Measurements from ENCODE around the gene KIAA1671.

Gene KIAA1671

DNA sequence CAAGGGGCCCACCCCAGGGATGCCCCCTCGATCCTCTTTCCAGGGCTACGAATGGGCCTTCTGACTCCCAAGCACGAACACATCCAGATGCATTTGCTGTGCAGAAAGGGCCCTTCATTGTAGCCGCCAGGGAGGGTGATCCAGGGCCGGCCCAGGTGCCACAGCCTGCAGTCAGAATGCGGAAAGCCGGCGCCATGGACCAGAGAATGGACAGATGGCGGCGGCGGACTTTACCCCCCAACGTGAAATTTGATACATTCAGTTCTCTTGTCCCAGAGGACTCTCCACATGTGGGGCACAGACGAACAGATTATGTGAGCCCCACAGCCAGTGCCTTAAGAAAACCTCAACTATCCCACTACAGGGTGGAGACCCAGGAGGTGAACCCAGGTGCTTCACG, 87.2 kb downstream of the KIAA1671 start:
- TF ChIP-seq, protein P1, sequence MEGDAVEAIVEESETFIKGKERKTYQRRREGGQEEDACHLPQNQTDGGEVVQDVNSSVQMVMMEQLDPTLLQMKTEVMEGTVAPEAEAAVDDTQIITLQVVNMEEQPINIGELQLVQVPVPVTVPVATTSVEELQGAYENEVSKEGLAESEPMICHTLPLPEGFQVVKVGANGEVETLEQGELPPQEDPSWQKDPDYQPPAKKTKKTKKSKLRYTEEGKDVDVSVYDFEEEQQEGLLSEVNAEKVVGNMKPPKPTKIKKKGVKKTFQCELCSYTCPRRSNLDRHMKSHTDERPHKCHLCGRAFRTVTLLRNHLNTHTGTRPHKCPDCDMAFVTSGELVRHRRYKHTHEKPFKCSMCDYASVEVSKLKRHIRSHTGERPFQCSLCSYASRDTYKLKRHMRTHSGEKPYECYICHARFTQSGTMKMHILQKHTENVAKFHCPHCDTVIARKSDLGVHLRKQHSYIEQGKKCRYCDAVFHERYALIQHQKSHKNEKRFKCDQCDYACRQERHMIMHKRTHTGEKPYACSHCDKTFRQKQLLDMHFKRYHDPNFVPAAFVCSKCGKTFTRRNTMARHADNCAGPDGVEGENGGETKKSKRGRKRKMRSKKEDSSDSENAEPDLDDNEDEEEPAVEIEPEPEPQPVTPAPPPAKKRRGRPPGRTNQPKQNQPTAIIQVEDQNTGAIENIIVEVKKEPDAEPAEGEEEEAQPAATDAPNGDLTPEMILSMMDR (IDR thresholded peaks at IDR 0.05; ENCODE audit: borderline replicate concordance, control extremely low read depth, extremely low read depth, insufficient read depth, missing control alignments) = no peak
- no peak for DNase-seq (ENCODE audit: low spot score)
- in situ Hi-C loops (cut with MboI; ENCODE audit: low sequenced_read_pairs, unreplicated experiment) = loop anchor here (5.0 kb wide), 1 partner anchor 92 kb away; the partner anchor contains the start of gene LHFPL7

DNA sequence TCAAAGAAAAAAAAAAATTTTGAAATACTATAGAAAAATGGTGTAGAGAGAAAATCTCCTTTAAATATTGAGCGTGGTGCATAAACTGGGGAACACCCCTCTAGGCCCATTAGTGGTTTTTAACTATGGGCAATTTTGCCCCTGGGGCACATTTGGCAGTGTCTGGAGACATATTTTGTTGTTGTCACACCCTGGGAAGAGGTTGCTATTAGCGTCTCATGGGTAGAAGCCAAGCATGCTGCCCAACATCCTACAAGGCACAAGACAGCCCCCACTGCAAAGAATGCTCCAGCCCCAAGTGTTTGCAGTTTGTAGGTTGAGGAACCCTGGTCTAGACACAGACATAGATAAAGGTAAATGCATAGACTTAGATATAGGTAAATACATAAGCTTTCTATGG, 92.6 kb downstream of the KIAA1671 start:
- in situ Hi-C loops (cut with MboI; ENCODE audit: low sequenced_read_pairs, unreplicated experiment) = no loop called here
- TF ChIP-seq, protein P1 (IDR thresholded peaks at IDR 0.05; ENCODE audit: borderline replicate concordance, control extremely low read depth, extremely low read depth, insufficient read depth, missing control alignments) = no peak
- no peak for DNase-seq (ENCODE audit: low spot score)

DNA sequence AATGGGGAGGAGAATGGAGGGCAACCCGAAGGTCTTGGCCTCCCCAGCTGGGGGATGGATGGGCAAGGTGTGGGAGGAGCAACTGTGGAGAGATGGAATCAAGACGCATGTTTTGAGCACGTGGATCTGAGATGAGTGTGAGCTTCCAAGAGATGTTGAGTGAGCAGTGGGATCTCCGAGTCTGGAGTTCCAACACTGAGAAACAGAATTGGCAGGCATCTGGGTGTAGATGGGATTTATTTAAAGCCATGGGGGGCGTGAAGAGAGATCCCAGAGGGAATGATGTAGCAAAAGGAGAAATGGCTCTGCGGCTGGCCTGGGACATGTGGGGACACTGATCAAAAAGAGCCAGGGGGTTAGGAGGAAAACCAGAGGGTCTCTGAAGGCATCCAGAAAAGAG, 95.6 kb downstream of the KIAA1671 start:
- DNase-seq (ENCODE audit: low spot score) = no peak
- in situ Hi-C loops (cut with MboI; ENCODE audit: low sequenced_read_pairs, unreplicated experiment) = no loop called here
- TF ChIP-seq, protein P1 (IDR thresholded peaks at IDR 0.05; ENCODE audit: borderline replicate concordance, control extremely low read depth, extremely low read depth, insufficient read depth, missing control alignments) = no peak

DNA sequence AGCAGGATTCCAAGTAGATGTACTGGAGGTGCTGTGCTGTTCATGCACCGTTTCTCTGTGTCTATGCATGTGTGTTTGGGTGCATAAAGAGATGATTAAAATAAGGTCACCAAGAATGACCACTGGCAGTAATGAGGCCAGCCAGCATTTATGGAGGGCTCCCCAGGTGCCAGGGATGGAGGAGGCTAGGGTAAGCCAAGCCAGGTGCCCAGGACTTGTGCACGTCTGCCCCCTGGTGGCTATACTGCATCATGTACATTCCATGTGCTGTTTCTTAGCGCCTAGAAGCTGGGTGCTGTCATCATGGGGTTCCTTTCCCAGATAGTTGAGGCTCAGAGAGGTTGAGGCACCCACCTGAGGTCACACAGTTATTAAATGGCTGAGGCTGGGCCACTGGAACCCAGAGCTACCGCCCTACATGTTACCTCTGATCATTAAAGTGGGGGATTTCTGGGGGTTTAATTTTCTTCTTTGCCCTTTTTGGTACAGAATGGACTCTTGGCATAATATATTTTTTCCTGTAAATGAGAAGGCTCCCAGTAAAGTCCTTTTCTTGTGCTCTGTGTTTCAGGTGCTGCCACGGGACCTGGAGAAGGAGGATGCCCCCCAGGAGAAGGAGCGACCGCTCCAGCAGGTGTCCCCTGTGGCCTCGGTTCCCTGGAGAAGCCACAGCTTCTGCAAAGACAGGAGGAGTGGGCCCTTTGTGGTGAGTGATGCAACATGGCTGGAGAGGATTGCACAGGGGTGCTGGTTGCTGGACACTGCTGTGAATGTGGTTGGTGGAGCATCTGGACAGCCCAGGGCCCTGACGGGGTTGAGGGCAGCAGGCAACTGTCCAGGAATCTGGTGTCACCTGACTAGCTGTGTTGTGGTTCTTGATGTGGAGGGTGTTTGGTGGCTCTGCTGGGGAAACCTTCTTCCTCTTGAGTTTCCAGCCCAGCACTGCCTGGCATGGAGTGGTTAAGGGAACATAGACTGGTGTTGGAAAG, 96.4 kb downstream of the KIAA1671 start:
- in situ Hi-C loops (cut with MboI; ENCODE audit: low sequenced_read_pairs, unreplicated experiment) = no loop called here
- TF ChIP-seq, protein P1 (IDR thresholded peaks at IDR 0.05; ENCODE audit: borderline replicate concordance, control extremely low read depth, extremely low read depth, insufficient read depth, missing control alignments) = peak; percentile 84
- DNase-seq (ENCODE audit: low spot score) = peak; percentile 83

DNA sequence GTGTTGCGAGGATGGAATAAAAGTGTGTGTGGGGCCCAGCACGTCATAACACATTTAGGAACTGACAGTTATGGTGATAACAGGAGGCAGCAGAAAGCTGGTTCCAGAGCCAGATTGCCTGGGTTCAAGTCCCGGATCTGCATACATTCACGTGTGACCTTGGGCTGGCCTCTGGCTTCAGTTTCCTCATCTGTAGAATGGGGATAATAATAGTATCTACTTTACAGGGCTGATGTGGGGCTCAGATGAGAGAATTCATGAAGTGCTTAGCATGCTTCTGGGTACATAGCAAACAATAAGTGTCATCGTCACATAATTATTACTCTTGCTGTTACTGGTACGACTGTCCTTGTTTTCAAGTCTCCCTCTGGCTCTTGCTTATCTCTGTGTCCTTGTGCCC, 97.3 kb downstream of the KIAA1671 start:
- TF ChIP-seq, protein P1 (IDR thresholded peaks at IDR 0.05; ENCODE audit: borderline replicate concordance, control extremely low read depth, extremely low read depth, insufficient read depth, missing control alignments) = no peak
- in situ Hi-C loops (cut with MboI; ENCODE audit: low sequenced_read_pairs, unreplicated experiment) = no loop called here
- DNase-seq (ENCODE audit: low spot score) = no peak

DNA sequence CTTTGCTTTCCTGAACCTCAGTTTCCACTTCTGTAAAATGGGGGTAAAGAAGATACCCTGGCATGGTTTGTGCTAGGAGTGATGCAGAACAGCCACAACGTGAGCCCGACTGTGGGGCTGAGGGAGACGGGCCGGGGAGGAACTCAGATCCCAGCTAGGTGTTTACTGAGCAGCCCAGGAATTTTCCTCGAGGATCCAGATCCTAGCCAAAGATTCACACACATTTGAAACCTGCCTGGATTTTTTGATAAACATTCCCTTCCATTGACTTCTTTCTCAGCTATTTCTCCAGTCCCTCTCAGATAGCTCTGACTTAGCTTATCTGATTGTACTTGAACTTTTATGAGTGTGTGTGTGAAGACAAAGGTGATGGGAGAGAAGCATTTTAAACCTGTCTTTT, 98.0 kb downstream of the KIAA1671 start:
- in situ Hi-C loops (cut with MboI; ENCODE audit: low sequenced_read_pairs, unreplicated experiment) = no loop called here
- no peak for DNase-seq (ENCODE audit: low spot score)
- TF ChIP-seq, protein P1 (IDR thresholded peaks at IDR 0.05; ENCODE audit: borderline replicate concordance, control extremely low read depth, extremely low read depth, insufficient read depth, missing control alignments) = no peak

All from GM13976 (cell line).